ENCODE results near the gene CACNB2.

DNA sequence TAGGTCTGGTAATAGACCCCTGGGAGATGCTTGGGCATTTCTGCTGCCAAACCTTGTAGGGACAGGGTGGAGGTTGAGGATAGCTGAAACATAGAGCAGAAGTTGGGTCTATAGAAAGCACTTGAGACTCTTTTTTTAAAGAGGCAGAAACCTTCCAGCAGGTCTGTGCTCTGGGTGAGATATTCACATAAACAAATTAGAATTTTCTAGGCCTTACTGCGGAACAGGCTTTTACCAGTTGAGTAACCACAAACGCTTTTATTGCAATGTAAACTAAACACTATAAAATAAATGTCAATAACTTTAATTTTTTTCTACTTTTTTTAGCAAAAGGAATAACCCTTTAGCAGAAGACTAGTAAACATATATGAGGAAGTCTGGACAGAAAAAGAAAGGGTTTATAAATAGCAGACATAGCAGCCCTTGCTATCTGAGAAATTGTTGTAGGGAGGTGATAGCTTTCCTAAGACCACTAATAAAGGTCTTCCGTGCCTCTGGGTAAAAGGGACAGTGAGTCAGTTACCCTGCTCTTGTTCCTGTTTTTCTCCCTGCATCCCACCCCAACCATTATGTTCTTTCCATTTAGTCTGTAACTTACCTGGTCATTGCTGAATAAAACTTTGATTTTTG is 38.7 kb downstream of the CACNB2 start:
- TF ChIP-seq EP300 (IDR thresholded peaks at IDR 0.05), result no peak
- TF ChIP-seq POLR2A (IDR thresholded peaks at IDR 0.05; ENCODE audit: low read depth), result no peak
- TF ChIP-seq, protein P1, sequence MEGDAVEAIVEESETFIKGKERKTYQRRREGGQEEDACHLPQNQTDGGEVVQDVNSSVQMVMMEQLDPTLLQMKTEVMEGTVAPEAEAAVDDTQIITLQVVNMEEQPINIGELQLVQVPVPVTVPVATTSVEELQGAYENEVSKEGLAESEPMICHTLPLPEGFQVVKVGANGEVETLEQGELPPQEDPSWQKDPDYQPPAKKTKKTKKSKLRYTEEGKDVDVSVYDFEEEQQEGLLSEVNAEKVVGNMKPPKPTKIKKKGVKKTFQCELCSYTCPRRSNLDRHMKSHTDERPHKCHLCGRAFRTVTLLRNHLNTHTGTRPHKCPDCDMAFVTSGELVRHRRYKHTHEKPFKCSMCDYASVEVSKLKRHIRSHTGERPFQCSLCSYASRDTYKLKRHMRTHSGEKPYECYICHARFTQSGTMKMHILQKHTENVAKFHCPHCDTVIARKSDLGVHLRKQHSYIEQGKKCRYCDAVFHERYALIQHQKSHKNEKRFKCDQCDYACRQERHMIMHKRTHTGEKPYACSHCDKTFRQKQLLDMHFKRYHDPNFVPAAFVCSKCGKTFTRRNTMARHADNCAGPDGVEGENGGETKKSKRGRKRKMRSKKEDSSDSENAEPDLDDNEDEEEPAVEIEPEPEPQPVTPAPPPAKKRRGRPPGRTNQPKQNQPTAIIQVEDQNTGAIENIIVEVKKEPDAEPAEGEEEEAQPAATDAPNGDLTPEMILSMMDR (IDR thresholded peaks at IDR 0.05), result no peak

Measured in esophagus muscularis mucosa (tissue), 4 donors.